Activated T-cell treated with anti-CD3 and anti-CD28 coated beads, Interleukin-2, amount 50 U/mL, for 48 hours (primary cell): Measurements from ENCODE around the gene CDHR4.
"Not testable (repeated sequence)": the region's sequence is repeated elsewhere in the genome, so short reads cannot be mapped to it uniquely, and the experiment has no call there.

Experiments used
- DNase-seq, 2 experiments: peaks; one replicate each; pipeline ENCODE4 v3.0.0-alpha.2; 2020

The CDHR4 gene

DNA sequence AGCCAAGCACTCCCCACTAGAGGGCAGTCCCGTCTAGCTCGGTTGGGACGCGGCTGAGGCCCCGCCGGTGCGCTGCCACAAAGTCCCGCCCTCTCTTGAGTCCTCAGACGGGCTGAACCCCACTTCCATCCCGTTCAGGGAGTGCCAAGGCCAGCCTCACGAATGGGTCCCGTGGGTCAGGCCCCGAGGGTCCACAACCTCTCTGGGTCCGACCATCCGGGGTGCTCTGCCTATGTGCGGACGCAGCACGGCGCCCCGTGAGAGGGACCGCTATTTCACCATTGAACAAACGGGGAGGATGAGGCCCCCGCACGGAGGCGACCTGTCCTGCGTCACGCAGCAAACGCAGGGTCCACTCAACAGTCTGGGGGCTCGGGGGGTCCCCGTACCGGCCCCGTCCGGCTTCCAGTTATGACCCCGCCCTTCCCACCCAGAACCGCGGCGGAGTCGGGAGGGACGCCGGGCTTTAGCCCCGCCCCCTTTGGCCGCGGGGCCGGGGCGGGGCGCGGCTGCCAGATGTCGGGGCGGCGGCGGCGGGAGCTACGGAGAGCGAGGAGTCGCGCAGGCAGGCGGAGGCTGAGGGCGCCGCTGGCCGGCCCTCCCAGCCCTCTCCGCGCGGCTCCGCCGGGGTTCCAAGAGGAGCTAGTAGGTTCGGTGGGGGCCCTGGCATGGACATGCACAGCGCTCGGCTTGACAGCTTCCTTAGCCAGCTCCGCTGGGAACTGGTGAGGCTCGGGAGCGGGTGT lies 3.2 kb upstream of the CDHR4 start, which contains the start of gene INKA1:
Gene INKA1, plus strand, starts transcription at position 543 of the 746 bp plus-strand sequence. Its CDS starts 132 bp downstream, at position 675.
- DNase-seq = peak; percentile 92 to 93

DNA sequence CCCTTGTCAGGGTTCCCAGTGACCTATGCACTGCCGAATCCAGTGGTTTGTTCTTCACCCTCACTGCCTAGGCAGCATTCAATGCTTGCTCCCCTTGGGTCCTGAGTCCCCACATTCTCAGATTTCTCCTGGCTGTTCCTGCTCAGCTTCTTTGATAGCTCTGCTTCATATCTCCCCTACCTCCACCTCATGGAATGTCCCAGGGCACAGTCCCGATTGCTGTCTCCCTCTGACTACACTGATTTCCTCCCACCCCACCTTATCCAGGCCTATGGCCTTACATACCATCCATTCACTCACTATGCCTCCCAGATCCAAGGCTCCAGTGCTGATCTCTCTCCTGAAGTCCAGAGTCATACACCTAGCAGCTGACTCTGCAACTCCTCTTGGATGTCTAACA lies 1.5 kb upstream of the CDHR4 start:
- DNase-seq = no peak

DNA sequence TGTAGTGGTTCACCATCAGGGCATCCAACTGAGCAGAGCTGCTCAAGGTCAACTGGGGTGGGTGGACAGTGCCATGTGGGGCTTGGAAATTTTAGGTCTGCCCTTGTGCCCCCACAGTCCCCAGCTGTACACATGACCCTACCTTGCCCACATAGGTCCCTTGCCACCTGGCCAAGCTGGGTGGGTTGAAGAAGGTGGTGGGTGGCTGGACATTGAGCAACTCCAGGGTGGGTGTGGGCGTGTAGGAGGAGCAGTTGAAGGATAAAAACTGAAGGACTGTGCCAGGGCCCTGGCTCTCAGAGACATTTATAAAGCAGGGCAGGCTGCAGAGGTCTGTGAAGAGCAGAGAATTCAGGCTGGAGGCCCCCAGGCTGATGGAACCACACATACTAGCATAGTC lies 568 bp downstream of the CDHR4 start:
- DNase-seq = no peak

DNA sequence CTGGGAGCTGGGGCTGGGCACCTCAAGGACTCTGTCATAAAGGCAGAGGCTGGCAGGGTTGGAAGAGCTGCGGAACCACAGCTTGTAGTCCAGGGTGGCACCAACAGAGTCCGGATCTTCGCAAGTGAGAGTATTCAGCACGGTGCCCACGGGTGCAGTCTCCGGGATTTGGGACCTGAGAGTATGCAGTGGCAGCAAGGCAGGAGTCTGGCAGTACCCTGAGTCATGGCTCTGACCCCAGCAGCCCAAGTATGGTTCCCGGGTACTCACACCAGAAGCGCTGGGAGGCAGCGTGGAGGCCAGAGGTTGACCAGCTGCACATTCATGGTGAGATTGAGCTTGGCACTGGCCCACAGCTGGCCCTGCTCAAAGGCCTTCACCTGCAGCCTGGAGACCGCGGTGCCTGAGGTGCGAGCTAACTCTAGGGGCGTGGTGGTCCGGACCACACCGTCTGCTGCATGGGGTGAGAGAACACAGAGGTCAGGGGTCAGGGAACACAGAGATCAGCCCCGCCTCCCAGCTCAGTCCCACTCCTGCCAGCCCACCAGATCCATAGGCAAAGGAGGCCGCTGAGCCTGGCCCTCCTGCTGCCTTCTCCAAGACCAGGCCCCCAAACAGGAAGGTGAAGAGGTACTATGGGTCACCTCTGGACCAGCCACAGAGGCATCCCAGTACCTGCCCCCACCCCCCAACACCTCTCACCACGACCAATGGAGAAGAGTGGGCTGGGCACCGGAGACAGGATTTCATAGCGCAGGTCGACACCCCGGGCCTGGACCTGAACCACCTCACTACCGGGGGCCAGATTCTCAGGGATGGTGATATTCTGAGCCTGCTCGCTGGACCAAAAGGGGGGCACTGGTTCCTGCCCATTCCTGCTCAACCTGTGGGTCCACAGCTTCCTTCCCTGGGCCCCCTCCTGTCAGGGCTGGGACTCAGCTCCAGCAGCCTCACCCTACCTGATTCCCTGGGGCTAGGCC lies 4.5 kb downstream of the CDHR4 start:
- DNase-seq = no peak

DNA sequence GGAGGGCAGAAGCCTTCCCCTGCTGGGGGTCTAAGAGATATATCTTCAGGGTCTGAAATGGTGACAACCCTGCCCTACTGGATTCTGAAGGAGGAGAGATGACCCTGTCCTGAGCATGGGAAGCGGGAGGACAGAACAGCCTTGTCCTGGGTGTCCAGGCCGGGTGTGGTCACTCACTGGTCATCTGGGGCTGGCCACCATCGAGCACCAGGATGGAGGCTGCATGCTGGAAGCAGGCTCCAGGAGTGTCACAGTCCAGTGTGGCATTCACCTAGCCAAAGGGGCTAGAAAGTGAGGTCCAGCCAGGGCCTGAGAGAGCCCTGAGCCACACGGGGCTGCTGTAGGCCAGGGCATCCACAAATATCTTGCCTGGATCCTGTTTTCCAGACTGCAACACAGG lies 5.2 kb downstream of the CDHR4 start:
- DNase-seq = no peak

DNA sequence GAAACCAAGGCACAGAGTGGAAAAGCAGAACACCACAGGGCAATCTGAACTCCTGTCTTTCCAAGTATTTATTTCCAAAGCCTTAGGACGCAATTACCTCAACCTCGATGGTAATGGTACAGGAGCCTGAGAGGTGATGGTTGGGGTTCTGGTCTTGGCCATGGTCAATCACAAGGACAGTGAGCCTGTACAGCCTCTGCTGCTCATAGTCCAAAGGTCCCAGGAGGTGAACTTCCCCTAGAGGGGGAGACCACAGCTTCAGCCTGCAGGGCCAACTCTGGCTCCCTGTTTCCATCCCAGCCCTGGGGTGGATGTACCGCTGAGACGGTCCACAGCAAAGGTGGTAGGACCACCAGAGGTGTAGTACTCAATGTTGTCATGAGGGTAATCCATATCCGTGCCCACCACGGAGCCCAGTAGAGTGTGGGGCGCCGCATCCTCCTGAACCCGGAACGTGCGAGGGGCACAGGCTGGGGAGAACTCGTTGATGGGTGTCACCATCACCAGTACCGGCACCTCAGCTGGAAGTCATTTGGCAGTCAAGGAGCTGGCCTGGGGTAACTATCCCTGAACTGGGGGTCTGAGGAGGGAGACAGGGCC lies 6.1 kb downstream of the CDHR4 start:
- no peak for DNase-seq

DNA sequence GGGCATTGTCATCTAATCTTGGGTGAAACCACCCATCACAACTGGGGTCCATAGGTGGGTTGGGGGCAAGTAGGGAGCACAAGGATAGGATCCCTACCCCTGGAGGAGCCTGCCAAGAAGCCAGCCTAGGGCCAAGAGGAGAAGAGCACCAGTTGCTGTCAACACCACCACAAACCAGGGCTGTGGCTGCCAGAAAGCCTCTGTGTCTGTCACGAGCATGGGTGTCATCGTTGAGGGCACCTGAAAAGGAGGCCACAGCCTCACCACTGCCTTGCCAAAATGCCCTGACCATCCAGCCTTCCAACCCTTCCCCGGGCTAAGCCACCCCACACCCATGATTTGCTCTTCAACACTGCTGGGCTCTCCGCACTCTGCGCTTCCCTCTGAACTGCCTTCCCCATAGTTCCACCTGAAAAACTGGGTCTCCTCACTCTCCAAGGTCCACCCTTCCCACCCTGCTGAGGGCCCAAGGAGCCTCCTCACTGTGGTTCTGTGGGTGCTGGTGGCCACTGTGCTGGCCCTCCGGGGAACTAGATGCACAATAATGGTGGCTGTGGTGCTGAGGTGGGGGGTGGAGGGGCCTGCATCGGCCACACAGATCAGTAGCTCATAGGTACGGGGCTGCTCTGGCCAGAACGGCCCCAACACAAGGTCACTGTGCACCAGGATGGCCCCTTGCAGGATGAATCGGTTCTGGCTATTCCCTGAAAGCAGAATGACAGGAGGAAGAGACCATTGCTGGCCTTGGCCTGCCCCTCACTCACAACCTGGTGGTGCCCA lies 7.1 kb downstream of the CDHR4 start:
- no peak for DNase-seq

DNA sequence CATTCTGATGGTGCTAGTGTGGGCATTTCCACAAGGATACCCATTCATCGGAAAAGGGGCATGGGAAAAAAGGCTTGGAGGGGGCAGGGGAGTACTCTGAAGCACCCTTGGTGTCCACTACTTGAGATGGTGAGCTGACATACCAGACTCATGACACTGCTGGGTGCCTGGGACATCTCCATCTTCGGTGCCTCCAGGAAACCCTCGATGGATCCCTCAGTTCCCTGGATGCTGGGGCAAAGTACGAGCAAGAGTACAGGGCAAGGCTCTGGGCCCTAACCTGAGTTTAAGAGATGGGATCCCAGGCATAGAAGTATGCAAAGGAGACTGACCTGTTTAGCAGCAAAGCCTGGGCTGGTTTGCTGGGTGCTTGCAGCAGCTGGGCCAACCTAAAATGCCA lies 8.1 kb downstream of the CDHR4 start:
- no peak for DNase-seq

DNA sequence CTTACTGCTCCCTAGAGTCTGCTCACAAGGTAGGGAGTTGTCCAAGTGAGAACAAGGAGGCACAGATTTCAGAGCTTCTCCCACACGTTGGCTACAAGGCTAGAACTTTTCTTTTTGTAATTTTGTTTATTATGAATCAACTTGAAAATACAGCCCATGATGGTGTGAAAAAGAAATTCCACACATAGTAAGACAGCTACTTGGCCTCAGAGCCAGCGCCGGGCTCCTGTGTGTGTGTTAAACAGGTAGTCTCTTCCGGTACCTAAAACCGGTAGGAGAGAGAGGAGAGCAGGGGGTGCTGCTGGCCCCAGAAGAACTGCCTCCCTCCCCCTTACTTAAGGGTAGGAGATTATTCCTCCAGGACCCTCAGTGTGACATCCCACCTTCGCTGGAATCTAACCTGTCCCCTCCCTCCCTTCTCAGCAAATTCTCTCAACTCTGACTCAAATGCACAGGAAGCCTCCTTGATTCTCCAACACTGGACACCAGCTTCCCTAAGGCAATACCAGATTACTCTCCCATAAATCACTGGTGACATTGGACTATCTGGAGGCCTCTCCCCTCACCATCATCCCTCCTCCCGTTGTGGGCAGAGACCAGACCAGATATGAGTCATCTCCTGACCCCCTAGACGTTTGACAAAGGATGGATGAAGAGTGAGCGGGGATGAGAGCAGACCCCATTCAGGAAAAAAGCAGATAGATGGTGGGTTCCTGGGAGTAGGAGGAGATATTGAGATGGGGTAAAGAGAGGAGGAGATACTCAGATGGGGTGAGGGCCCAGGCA lies 8.9 kb downstream of the CDHR4 start:
- DNase-seq = no peak

DNA sequence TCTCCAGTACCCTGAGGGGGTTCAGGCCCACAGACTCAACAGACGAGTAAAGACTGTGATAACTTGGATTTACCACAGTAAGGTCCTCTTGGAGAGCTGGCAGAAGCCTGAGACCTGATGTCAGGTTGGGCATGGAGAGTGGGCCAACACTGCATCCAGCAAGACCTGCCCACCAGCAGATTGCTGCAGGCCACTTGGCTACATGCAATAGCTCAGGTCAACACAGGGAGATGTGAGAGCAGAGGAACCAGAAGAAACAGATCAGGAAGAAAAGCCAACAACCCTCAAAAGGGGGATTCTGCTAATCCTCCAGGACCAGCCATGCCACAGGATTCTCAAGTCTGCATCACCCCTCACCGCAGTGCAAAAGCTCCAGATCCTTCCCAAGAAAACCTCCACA lies 11.6 kb downstream of the CDHR4 start:
- DNase-seq = no peak

DNA sequence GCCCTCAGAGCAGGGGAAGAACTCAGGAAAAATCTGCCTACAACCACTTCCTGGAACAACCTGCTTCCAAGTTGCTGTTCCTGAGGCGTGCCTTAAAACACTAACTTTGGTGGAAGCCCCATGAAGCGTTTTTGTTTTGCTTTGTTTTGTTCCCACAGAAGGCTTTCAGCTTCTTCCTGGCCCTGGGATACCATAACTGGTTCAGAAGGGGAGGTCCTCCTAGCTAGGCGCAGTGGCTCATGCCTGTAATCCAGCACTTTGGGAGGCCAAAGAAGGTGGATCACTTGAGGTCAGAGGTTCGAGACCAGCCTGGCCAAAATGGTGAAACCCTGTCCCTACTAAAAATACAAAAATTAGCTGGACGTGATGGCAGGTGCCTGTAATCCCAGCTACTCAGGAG lies 12.1 kb downstream of the CDHR4 start:
- DNase-seq = no peak

DNA sequence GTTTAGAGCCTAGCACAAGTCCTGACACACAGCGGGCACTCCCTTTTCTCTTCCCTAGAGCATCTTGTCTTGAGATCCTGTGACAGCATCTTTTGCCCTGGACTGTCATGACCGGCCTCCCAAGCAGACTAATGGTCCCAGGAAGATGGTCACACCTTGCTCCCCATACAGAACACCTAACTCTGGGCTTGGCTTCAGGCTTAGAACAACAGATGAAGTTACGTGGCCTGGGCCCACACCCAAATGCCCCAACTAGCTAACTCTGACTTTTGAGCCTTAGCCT lies 12.6 kb downstream of the CDHR4 start:
- DNase-seq = peak in 1 of 2 experiments; percentile 36

DNA sequence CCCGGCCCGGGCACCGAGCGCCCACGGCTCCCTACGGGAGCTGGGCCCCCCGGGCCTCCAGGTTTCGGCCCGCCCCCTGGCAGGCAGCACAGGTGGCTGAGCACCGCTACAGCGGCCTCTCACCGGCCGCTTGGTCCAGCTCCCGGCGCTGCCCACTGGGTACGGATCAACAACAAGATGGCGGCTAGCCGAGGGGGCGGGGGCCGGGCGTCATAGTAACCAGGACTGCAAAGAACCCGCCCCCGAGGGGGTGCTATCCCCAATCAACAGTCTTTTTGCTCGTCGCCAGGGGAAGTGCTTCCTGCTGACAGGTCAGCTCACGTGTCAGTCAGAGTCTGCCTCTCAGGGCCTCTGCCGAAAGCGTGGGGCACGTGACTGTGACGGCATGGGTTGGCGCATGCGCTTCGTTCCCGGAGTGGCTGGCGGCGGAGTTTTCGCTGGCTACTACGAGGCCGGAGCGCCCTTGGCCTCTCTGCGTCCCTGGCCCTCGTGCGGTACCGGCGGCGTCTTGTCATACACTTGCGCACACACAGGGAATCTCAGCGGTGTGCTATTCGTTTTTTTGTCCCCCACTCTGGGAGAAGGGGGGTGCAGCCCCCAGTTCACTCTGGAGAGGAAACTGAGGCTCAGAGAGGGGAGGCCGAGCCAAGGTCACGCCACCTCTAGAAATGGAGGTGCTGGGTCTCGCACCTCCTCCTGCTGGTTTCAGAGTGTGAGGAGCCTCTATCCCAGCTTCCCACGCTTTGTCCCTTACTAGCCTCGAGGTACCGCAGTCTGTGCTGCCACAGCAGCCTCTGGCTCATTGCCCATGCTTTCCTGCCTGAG lies 13.1 kb downstream of the CDHR4 start, which contains the start of gene IP6K1:
Gene IP6K1, minus strand, starts transcription at position 186 of the 825 bp plus-strand sequence. CDS start 38,502 bp downstream, outside the sequence.
- peak; percentile 99 to 100 for DNase-seq

DNA sequence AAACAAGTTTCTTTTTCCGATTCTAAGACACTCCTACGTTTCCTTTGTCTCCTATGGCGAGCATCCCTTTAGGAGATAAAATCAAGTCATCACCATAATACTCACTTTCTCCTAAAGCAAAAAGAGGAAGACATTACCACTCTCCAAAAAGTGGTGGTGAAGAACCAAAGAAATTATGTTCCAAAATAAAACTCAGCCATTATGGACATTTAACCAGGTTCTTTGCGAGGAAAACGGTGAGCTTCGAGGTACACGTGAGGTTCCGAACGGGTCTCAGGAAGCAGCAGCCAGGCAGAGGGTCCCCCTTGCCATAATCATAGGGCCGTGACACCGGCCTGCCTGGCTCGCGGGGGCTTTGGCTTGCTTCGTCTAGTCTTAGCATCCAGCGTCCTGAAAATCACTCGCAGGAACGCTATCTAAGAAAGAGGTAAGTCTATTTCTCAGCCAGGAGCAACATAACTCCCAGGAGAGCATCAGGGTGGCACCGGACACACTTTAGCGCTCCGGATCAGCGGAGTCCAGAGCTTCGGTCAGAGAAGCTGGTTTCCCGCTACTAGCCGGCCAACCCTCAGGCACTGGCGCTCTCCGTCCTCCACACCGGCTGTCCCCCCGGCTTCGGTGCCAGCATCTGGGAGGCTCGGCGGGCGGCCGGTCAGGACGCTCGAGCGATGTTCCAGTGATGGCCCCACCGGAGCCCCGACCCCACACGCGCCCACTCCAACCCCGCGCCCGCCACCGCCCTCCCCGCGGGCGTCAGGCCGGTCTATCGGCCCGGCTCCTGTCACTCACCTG lies 13.9 kb downstream of the CDHR4 start:
- DNase-seq = no peak

DNA sequence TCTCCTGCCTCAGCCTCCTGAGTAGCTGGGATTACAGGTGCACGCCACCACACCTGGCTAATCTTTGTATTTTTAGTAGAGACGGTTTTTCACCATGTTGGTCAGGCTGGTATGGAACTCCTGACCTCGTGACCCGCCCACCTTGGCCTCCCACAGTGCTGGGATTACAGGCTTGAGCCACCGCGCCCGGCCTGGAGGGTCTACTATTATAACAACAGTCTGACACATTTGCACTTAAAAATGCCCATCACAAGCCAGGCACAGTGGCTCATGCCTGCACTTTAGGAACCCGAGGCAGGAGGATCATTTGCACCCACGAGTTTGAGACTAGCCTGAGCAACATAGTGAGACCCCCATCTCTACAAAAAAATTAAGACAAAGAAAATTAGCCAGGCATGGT lies 17.4 kb downstream of the CDHR4 start:
- not testable (repeated sequence) for DNase-seq

DNA sequence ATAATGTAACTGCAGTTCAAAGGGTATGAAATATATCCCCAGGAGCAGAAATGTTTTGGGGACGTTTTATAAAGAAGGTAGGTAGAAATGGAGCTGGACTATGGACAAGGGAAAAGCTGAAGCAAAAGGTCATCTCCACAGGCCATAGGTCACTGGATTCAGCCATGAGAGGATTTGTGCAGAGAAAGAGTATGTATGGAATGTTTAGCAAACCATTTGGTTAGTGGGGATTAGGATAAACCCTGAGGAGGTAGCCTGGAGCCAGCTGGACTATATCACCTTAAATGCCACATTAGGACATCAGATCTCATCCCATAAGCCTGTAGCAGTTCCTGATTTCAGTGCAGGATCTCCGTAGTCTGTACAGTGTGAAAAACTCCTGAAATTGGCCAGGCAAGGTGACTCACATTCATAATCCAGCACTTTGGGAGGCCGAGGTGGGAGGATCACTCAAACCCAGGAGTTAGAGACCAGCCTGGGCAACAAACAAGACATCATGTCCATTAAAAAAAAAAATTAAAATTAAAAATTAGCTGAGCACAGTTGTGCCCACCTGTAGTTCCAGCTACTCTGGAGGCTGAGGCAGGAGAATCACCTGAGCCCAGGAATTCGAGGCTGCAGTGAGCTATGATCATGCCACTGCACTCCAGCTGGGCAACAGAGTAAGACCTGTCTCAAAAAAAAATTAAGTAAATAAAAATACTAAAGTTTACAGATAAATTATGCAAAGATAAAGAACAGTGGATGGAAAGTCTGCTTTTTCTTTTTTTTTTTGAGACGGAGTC lies 18.1 kb downstream of the CDHR4 start:
- DNase-seq = no peak

DNA sequence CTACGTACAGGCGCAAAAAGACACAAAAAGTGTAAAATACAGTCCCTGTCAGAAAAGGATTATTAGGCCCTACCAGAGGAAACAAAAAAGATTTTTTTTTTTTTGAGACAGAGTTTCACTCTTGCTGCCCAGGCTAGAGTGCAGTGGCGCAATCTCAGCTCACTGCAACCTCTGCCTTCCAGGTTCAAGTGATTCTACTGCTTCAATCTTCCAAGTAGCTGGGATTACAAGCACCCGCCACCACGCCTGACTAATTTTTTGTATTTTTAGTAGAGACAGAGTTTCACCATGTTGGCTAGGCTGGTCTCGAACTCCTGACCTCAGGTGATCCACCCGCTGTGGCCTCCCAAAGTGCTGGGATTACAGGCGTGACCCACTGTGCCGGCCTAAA lies 18.7 kb downstream of the CDHR4 start:
- not testable (repeated sequence) for DNase-seq

DNA sequence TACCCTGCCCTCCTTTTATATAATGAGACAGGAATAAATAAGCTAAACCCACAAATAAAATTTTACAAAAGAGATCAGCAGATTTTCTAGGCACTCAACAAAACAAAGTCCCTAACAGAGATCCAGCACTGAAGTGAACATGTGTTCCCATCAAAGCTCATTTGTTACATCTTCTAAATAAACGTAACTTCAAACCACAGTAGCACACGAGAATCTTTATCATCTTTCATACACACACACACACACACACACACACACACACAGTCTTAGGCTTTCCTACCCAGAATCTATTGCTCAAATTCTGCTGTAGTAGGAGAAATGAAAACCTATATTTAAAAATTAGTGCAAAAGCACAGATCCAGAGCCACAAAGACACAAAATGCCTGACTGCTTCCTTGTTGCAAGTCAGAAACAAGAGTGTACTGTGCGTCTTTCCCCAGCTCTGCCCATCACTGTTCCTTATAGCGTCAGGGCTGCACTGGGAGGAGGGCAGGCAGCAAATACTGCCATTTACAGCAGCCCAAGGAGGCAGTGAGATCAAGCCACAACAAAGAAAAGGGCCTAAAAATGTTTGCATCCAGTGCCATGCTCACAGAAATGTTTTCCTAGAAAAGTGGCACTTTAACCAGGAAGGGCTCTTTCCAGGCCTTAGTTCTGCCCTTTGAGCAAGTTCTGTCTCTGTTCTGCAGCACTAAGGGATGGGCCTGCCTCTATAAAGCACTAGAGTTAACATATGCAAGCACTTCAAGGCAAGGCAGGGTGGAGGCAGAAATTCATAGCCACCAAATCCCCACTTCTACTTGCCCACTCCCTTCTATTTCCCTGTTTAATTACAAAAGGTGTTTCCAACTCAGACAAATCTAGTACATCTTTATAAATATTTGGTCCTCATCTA lies 19.3 kb downstream of the CDHR4 start:
- no peak for DNase-seq
